WTC11 (cell line): ENCODE data around the gene PLK2. TPM values are rescaled to one million over a fixed set of nuclear protein-coding genes. Genes with fewer than 3 reads are reported as not detected.

Experiments
- ATAC-seq: fragments of 200-7000 bp; cut with Tn5 transposase; 2 replicates; pipeline ENCODE4 v1.10.0; 2021; ENCODE audit warnings: mild to moderate bottlenecking, moderate library complexity
- CTCF ChIA-PET: fragments of 300-600 bp; sonication (Branson Sonifier 250); formaldehyde crosslinking; loops from one replicate; lab custom pipeline; 2021; ENCODE audit warnings: antibody characterized with exemption; lab: Charles Lee
- POLR2A ChIA-PET: fragments of 350-600 bp; sonication (Branson Sonifier 250); formaldehyde crosslinking; loops from one replicate; lab custom pipeline; 2021; ENCODE audit warnings: antibody characterized with exemption; lab: Charles Lee
- DNase-seq: peaks from one replicate; pipeline ENCODE4 v3.0.0; 2021; ENCODE audit warnings: low spot score
- H3K27ac Mint-ChIP-seq: 2 replicates; pipeline ENCODE4 v1.8.0; 2021; ENCODE audit warnings: mixed read lengths
- H3K27me3 Mint-ChIP-seq: 2 replicates; pipeline ENCODE4 v1.8.0; 2021; ENCODE audit warnings: low read depth, mild to moderate bottlenecking, moderate library complexity, mixed read lengths
- H3K36me3 Mint-ChIP-seq: 2 replicates; pipeline ENCODE4 v1.8.0; 2021; ENCODE audit warnings: mixed read lengths
- H3K4me1 Mint-ChIP-seq: 2 replicates; pipeline ENCODE4 v1.8.0; 2022; ENCODE audit warnings: mixed read lengths
- H3K4me3 Mint-ChIP-seq: 2 replicates; pipeline ENCODE4 v1.8.0; 2021; ENCODE audit warnings: mild to moderate bottlenecking, moderate library complexity, mixed read lengths
- H3K9me3 Mint-ChIP-seq: 2 replicates; pipeline ENCODE4 v1.8.0; 2021; ENCODE audit warnings: mixed read lengths
- AR ChIP-seq: fragments of 250-450 bp; sonication (Bioruptor Pico); IDR thresholded peaks from 2 replicates; pipeline ENCODE4 v1.9.0; 2021; ENCODE audit warnings: mild to moderate bottlenecking
- ATF1 ChIP-seq: sonication (generic); formaldehyde crosslinking; IDR thresholded peaks from 2 replicates; pipeline ENCODE4 v1.8.1; 2023; ENCODE audit warnings: mild to moderate bottlenecking, moderate library complexity, missing genetic modification reagents
- CDX4 ChIP-seq: fragments of 250-450 bp; sonication (Bioruptor Pico); IDR thresholded peaks from 2 replicates; pipeline ENCODE4 v1.9.0; 2021; ENCODE audit warnings: moderate library complexity, mild to moderate bottlenecking, inconsistent platforms, borderline replicate concordance
- CREB1 ChIP-seq: sonication (generic); formaldehyde crosslinking; IDR thresholded peaks from 2 replicates; pipeline ENCODE4 v1.8.0; 2023; ENCODE audit warnings: mild to moderate bottlenecking, missing genetic modification reagents
- E2F4 ChIP-seq: sonication (generic); formaldehyde crosslinking; IDR thresholded peaks from 2 replicates; pipeline ENCODE4 v1.8.1; 2022; ENCODE audit warnings: low read depth, mild to moderate bottlenecking, moderate library complexity, missing genetic modification reagents, borderline replicate concordance
- E2F5 ChIP-seq: sonication (generic); formaldehyde crosslinking; IDR thresholded peaks from 2 replicates; pipeline ENCODE4 v1.8.1; 2022; ENCODE audit warnings: mild to moderate bottlenecking, moderate library complexity, missing genetic modification reagents
- ERG ChIP-seq: fragments of 250-450 bp; sonication (Bioruptor Pico); IDR thresholded peaks from 2 replicates; pipeline ENCODE4 v1.8.0; 2021; ENCODE audit warnings: mild to moderate bottlenecking
- FOXP1 ChIP-seq: sonication (generic); formaldehyde crosslinking; IDR thresholded peaks from 2 replicates; pipeline ENCODE4 v1.8.0; 2022; ENCODE audit warnings: missing genetic modification reagents, mild to moderate bottlenecking, moderate library complexity, borderline replicate concordance
- FOXP4 ChIP-seq: sonication (generic); formaldehyde crosslinking; IDR thresholded peaks from 2 replicates; pipeline ENCODE4 v1.8.0; 2022; ENCODE audit warnings: mild to moderate bottlenecking, missing genetic modification reagents
- GABPB1 ChIP-seq: sonication (generic); formaldehyde crosslinking; IDR thresholded peaks from 2 replicates; pipeline ENCODE4 v1.8.1; 2023; ENCODE audit warnings: mild to moderate bottlenecking, missing genetic modification reagents
- SMAD3 ChIP-seq: sonication (generic); formaldehyde crosslinking; IDR thresholded peaks from 2 replicates; pipeline ENCODE4 v1.8.0; 2022; ENCODE audit warnings: missing genetic modification reagents, mild to moderate bottlenecking, borderline replicate concordance
- SMAD4 ChIP-seq: sonication (generic); formaldehyde crosslinking; IDR thresholded peaks from 2 replicates; pipeline ENCODE4 v1.8.0; 2022; ENCODE audit warnings: mild to moderate bottlenecking, missing genetic modification reagents
- ZBTB43 ChIP-seq: sonication (generic); formaldehyde crosslinking; IDR thresholded peaks from 2 replicates; pipeline ENCODE4 v1.8.1; 2023; ENCODE audit warnings: mild to moderate bottlenecking, missing genetic modification reagents
- ZNF121 ChIP-seq: sonication (generic); formaldehyde crosslinking; IDR thresholded peaks from 2 replicates; pipeline ENCODE4 v1.8.0; 2023; ENCODE audit warnings: missing genetic modification reagents
- ZNF138 ChIP-seq: sonication (generic); formaldehyde crosslinking; conservative IDR thresholded peaks from 2 replicates; pipeline ENCODE4 v1.8.1; 2022; ENCODE audit warnings: mild to moderate bottlenecking, moderate library complexity, missing genetic modification reagents
- ZNF281 ChIP-seq: sonication (generic); formaldehyde crosslinking; IDR thresholded peaks from 2 replicates; pipeline ENCODE4 v1.8.0; 2023; ENCODE audit warnings: mild to moderate bottlenecking, missing genetic modification reagents
- ZNF425 ChIP-seq: fragments of 250-450 bp; sonication (Bioruptor Pico); conservative IDR thresholded peaks from 2 replicates; pipeline ENCODE4 v1.9.0; 2021; ENCODE audit warnings: mild to moderate bottlenecking
- total RNA-seq: library from RNA; stranded (reverse); gene quantifications from 3 replicates; pipeline ENCODE4 v1.2.3, GENCODE V29; 2021

PLK2 gene
- total RNA-seq, 1 experiment from 2014 or later, result 37.1 TPM

GRCh38 chr5:58439094-58439644 is 20.7 kb downstream of the PLK2 start (continued):
- TF ChIP-seq CDX4 (CRISPR knock-in tag) (no peak), ZBTB43 (CRISPR knock-in tag) (no peak), ZNF138 (no peak), AR (CRISPR knock-in tag) (no peak), ZNF281 (CRISPR knock-in tag) (no peak), E2F5 (CRISPR knock-in tag) (no peak)

- DNase-seq, result no peak
- Mint-ChIP-seq H3K27ac (no peak overlapping the region), H3K4me1 (no peaks in the 10 kb centered on the region), H3K27me3 (no peaks in the 10 kb centered on the region; the same call in 1 of the 2 replicates), H3K9me3 (peaks cover 17% of the 10 kb centered on the region)
- POLR2A ChIA-PET, result no interaction called here
- ATAC-seq, result no peak
- TF ChIP-seq FOXP4 (CRISPR knock-in tag) (no peak), SMAD4 (CRISPR knock-in tag) (no peak), E2F4 (CRISPR knock-in tag) (no peak)
- TF ChIP-seq, all 79 proteins: peak for 0
- Mint-ChIP-seq H3K36me3 (no peaks in the 10 kb centered on the region), H3K4me3 (no peak overlapping the region)
- CTCF ChIA-PET, result no interaction called here
These were observed 22.2 kb downstream of the PLK2 start for GRCh38 chr5:58437661-58438060.

- ATAC-seq, result no peak
- H3K36me3 Mint-ChIP-seq, result no peaks in the 10 kb centered on the region
- ChIA-PET POLR2A (no interaction called here), CTCF (no interaction called here)
- no peak overlapping the region for H3K27ac Mint-ChIP-seq
- H3K4me3 Mint-ChIP-seq, result no peak overlapping the region
- peaks cover 17% of the 10 kb centered on the region for H3K9me3 Mint-ChIP-seq
- H3K27me3 Mint-ChIP-seq, result no peaks in the 10 kb centered on the region
- 0 out of 2 replicates have a peak, but pooled peaks cover 2% of the 10 kb centered on the region for H3K4me1 Mint-ChIP-seq
- DNase-seq, result no peak
- TF ChIP-seq FOXP1 (CRISPR knock-in tag), result no peak
- TF ChIP-seq ZNF121, result no peak
- TF ChIP-seq ERG (CRISPR knock-in tag), result no peak
- no peak for TF ChIP-seq CREB1 (CRISPR knock-in tag)
- TF ChIP-seq ZNF425, result no peak
- no peak for TF ChIP-seq ATF1 (CRISPR knock-in tag)
- TF ChIP-seq SMAD3 (CRISPR knock-in tag), result no peak
- no peak for TF ChIP-seq GABPB1 (CRISPR knock-in tag)
These were observed 28.1 kb downstream of the PLK2 start for GRCh38 chr5:58431832-58432231.
